ENCODE results near the gene RASSF5.
"Not testable (repeated sequence)": the region's sequence is repeated elsewhere in the genome, so short reads cannot be mapped to it uniquely, and the experiment has no call there.

RASSF5 gene

GRCh38 chr1:206591226-206591625 is 83.9 kb downstream of the RASSF5 start:
- no peak for DNase-seq

GRCh38 chr1:206591696-206592095 is 84.4 kb downstream of the RASSF5 start:
- DNase-seq, result no peak

- no peak for DNase-seq
Observed at GRCh38 chr1:206593351-206593925, 86.1 kb downstream of the RASSF5 start.

GRCh38 chr1:206595581-206596318 is 88.4 kb downstream of the RASSF5 start:
- DNase-seq, result no peak

- no peak for DNase-seq
Observed at GRCh38 chr1:206596319-206596666, 89.0 kb downstream of the RASSF5 start.

- DNase-seq, result no peak
Observed at GRCh38 chr1:206600527-206600926, 93.2 kb downstream of the RASSF5 start.

- DNase-seq, result no peak
Observed at GRCh38 chr1:206604861-206605260, 97.5 kb downstream of the RASSF5 start.

GRCh38 chr1:206606867-206607266 is 99.5 kb downstream of the RASSF5 start:
- DNase-seq, result peak; percentile 41

GRCh38 chr1:206608108-206608698 is 100.9 kb downstream of the RASSF5 start:
- peak; percentile 76 for DNase-seq

GRCh38 chr1:206609229-206609991 is 102.1 kb downstream of the RASSF5 start:
- DNase-seq, result peak; percentile 57

GRCh38 chr1:206612129-206612876 is 105.0 kb downstream of the RASSF5 start, which contains the start of gene EIF2D:
Gene EIF2D (minus strand): TSS chr1:206612465. CDS start chr1:206612342, 123 bp downstream.
- peak; percentile 97 for DNase-seq

- not testable (repeated sequence) for DNase-seq
Observed at GRCh38 chr1:206626396-206626795, 119.1 kb downstream of the RASSF5 start.

- DNase-seq, result no peak
Observed at GRCh38 chr1:206628916-206629315, 121.6 kb downstream of the RASSF5 start.

- peak; percentile 55 for DNase-seq
Observed at GRCh38 chr1:206631085-206631509, 123.8 kb downstream of the RASSF5 start.

GRCh38 chr1:206633708-206634121 is 126.4 kb downstream of the RASSF5 start:
- DNase-seq, result no peak

GRCh38 chr1:206634365-206635079 is 127.2 kb downstream of the RASSF5 start:
- DNase-seq, result peak; percentile 83

GRCh38 chr1:206635080-206635977 is 128.0 kb downstream of the RASSF5 start, which contains the start of gene DYRK3:
Gene DYRK3 (plus strand): TSS chr1:206635536. CDS start chr1:206635704, 168 bp downstream.
- peak; percentile 97 for DNase-seq

- peak; percentile 12 for DNase-seq
Observed at GRCh38 chr1:206635978-206636345, 128.6 kb downstream of the RASSF5 start.

- no peak for DNase-seq
Observed at GRCh38 chr1:206636671-206637070, 129.3 kb downstream of the RASSF5 start.

GRCh38 chr1:206637605-206638004 is 130.3 kb downstream of the RASSF5 start:
- DNase-seq, result no peak
